ENCODE data around the gene CMSS1. TPM values are rescaled to one million over a fixed set of nuclear protein-coding genes. Genes with fewer than 3 reads are reported as not detected.

CMSS1 gene
- total RNA-seq, 1 experiment from 2014 or later: 117 TPM

DNA sequence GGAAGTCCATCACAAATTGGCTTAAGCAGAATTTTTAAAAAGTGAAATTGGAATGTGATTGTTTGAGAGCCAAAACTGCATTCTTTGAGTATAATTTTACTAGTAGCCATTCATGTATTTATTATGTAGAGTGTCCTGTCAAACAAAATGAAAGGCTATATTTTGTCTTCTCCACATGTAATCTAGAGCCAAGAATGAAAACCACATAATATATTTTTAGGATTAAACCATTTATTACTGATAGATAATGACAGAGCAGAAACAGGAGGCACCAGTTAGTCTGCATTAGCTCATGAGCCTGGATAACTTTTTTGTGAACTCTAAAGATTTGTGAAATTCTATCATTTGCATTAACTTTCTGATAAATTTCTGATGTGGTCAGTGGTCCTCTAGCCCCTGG lies 166.5 kb downstream of the CMSS1 start:
- no peaks in the 10 kb centered on the region for H3K9me3 Mint-ChIP-seq (ENCODE audit: unreplicated experiment)
- CTCF ChIA-PET: interaction anchor here (0.6 kb wide), 1 partner anchor 9 kb away, joined by 3 read pairs; no protein-coding TSS in a partner anchor
- no TSS peak for BruUV-seq (replicated peaks)
- no peaks in the 10 kb centered on the region for H3K4me1 Mint-ChIP-seq (ENCODE audit: insufficient read depth, unreplicated experiment)
- H3K36me3 Mint-ChIP-seq (ENCODE audit: insufficient read depth, unreplicated experiment): peaks cover 11% of the 10 kb centered on the region
- no peak for DNase-seq (ENCODE audit: unreplicated experiment)
- no peak overlapping the region for H3K4me3 Mint-ChIP-seq (ENCODE audit: unreplicated experiment)
- TF ChIP-seq, protein P1, sequence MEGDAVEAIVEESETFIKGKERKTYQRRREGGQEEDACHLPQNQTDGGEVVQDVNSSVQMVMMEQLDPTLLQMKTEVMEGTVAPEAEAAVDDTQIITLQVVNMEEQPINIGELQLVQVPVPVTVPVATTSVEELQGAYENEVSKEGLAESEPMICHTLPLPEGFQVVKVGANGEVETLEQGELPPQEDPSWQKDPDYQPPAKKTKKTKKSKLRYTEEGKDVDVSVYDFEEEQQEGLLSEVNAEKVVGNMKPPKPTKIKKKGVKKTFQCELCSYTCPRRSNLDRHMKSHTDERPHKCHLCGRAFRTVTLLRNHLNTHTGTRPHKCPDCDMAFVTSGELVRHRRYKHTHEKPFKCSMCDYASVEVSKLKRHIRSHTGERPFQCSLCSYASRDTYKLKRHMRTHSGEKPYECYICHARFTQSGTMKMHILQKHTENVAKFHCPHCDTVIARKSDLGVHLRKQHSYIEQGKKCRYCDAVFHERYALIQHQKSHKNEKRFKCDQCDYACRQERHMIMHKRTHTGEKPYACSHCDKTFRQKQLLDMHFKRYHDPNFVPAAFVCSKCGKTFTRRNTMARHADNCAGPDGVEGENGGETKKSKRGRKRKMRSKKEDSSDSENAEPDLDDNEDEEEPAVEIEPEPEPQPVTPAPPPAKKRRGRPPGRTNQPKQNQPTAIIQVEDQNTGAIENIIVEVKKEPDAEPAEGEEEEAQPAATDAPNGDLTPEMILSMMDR (IDR thresholded peaks at IDR 0.05; ENCODE audit: unreplicated experiment): no peak
- POLR2A ChIA-PET: interaction anchor here (0.7 kb wide), 1 partner anchor 11 kb away, joined by 4 read pairs; no protein-coding TSS in a partner anchor
- no peaks in the 10 kb centered on the region for H3K27me3 Mint-ChIP-seq (ENCODE audit: insufficient read depth, unreplicated experiment)
- intact Hi-C loops (cut with micrococcal nuclease): no loop called here
- H3K27ac Mint-ChIP-seq (ENCODE audit: low read depth, unreplicated experiment): no peak overlapping the region

DNA sequence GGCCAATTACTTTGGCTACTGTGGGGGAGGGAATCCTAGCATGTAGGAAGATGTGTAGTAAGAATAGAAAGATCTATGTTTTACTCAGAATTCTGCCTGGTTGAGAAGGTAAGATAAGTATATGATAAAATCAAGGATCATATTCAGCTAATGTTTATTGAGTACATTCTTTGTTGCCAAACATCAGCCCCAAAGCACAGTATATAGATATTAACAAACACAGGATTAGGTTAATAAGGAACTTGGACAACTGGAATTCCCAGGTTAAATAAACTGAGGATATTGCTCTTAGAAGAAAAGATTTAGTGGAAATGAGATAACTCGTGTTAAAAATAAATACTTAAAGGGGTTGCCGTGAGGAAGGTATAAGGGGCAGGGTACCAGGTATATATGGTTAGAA lies 167.0 kb downstream of the CMSS1 start:
- H3K4me3 Mint-ChIP-seq (ENCODE audit: unreplicated experiment): no peak overlapping the region
- CTCF ChIA-PET: interaction anchor here (0.7 kb wide), 1 partner anchor 40 kb away, joined by 3 read pairs; no protein-coding TSS in a partner anchor
- POLR2A ChIA-PET: no interaction called here
- H3K4me1 Mint-ChIP-seq (ENCODE audit: insufficient read depth, unreplicated experiment): no peaks in the 10 kb centered on the region
- H3K27me3 Mint-ChIP-seq (ENCODE audit: insufficient read depth, unreplicated experiment): no peaks in the 10 kb centered on the region
- DNase-seq (ENCODE audit: unreplicated experiment): no peak
- no peak overlapping the region for H3K27ac Mint-ChIP-seq (ENCODE audit: low read depth, unreplicated experiment)
- intact Hi-C loops (cut with micrococcal nuclease): no loop called here
- H3K9me3 Mint-ChIP-seq (ENCODE audit: unreplicated experiment): no peaks in the 10 kb centered on the region
- TF ChIP-seq, protein P1 (IDR thresholded peaks at IDR 0.05; ENCODE audit: unreplicated experiment): no peak
- no TSS peak for BruUV-seq (replicated peaks)
- peaks cover 11% of the 10 kb centered on the region for H3K36me3 Mint-ChIP-seq (ENCODE audit: insufficient read depth, unreplicated experiment)

DNA sequence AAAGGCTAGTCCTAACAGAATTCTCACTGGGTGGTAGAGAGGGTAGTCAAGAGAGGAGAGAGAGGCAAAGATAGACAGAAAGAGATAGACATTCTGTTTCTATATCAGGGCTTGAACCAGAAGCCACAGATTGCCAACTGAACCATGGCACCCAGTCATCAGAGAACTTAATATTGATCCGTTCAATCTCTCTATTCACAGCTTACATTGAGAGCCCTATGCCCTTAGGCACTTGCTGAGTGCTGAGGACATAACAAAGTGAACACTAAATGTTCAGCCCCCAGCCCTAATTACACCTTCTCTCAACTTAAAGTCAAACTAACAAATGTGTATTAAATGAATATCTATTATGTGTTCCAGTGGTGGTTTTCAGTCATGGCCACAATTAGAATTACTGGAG lies 172.5 kb downstream of the CMSS1 start:
- Mint-ChIP-seq H3K4me3 (ENCODE audit: unreplicated experiment) (no peak overlapping the region), H3K27me3 (ENCODE audit: insufficient read depth, unreplicated experiment) (no peaks in the 10 kb centered on the region), H3K4me1 (ENCODE audit: insufficient read depth, unreplicated experiment) (no peaks in the 10 kb centered on the region), H3K9me3 (ENCODE audit: unreplicated experiment) (no peaks in the 10 kb centered on the region), H3K36me3 (ENCODE audit: insufficient read depth, unreplicated experiment) (no peaks in the 10 kb centered on the region), H3K27ac (ENCODE audit: low read depth, unreplicated experiment) (no peak overlapping the region)
- POLR2A ChIA-PET: no interaction called here
- BruUV-seq (replicated peaks): no TSS peak
- CTCF ChIA-PET: interaction anchor here (0.6 kb wide), 1 partner anchor 139 kb away, joined by 3 read pairs; no protein-coding TSS in a partner anchor
- TF ChIP-seq, protein P1 (IDR thresholded peaks at IDR 0.05; ENCODE audit: unreplicated experiment): no peak
- DNase-seq (ENCODE audit: unreplicated experiment): no peak
- intact Hi-C loops (cut with micrococcal nuclease): no loop called here

DNA sequence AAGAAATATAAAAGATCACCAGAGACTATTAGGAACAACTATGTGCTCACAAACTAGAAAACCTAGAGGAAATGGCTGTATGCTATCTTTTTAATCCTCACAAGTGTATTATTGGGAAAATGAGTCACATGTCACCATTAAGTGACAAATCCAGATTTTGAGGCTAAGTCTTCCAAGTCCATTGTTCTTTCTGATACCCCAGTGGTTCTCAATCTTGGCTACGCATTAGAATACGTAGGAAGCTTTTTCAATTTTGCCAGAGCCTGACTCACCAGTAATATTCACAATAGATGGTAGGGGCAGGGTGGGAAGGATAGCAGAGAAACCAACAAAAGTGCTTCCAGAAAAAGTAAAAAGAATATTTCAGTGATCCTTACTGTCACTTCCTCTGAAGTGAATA lies 179.6 kb downstream of the CMSS1 start:
- Mint-ChIP-seq H3K4me3 (ENCODE audit: unreplicated experiment) (no peak overlapping the region), H3K4me1 (ENCODE audit: insufficient read depth, unreplicated experiment) (peaks cover 25% of the 10 kb centered on the region), H3K27ac (ENCODE audit: low read depth, unreplicated experiment) (no peak overlapping the region), H3K36me3 (ENCODE audit: insufficient read depth, unreplicated experiment) (no peaks in the 10 kb centered on the region), H3K27me3 (ENCODE audit: insufficient read depth, unreplicated experiment) (no peaks in the 10 kb centered on the region), H3K9me3 (ENCODE audit: unreplicated experiment) (peaks cover 9% of the 10 kb centered on the region)
- intact Hi-C loops (cut with micrococcal nuclease): no loop called here
- DNase-seq (ENCODE audit: unreplicated experiment): no peak
- BruUV-seq (replicated peaks): no TSS peak
- CTCF ChIA-PET: interaction anchor here (1.2 to 1.8 kb wide), 2 partner anchors 24 to 257 kb away, joined by 3 read pairs; no protein-coding TSS in a partner anchor
- TF ChIP-seq, protein P1 (IDR thresholded peaks at IDR 0.05; ENCODE audit: unreplicated experiment): no peak
- POLR2A ChIA-PET: no interaction called here

Data from MCF 10A (cell line).